Gastrocnemius medialis (tissue), 4 donors: Measurements from ENCODE around the gene COL4A1.

Experiments used
- CTCF ChIP-seq, 5 experiments: fragments of 450-650 bp in 3 of 5; fragments of 200-600 bp in 2 of 5; sonication (generic) in 2 of 5; IDR thresholded peaks in 4 of 5; conservative IDR thresholded peaks in 1 of 5; 1 replicate in 4 of 5; 2 replicates in 1 of 5; pipeline ENCODE4 v1.5.1; 2016 to 2019; ENCODE audit warnings: antibody characterized with exemption in 5 of 5, mild to moderate bottlenecking in 3 of 5, moderate library complexity in 3 of 5
- POLR2A ChIP-seq, 2 donors: fragments of 450-650 bp; IDR thresholded peaks; one replicate each; pipeline ENCODE4 v1.6.1; 2017; ENCODE audit warnings: antibody characterized with exemption in 2 of 2, mild to moderate bottlenecking in 2 of 2, moderate library complexity in 2 of 2

GRCh38 chr13:110218581-110219201, 88.3 kb downstream of the COL4A1 start:
- TF ChIP-seq CTCF (IDR thresholded peaks at IDR 0.05 in 4 of 5, conservative IDR thresholded peaks at IDR 0.05 in 1 of 5) (no peak), POLR2A (IDR thresholded peaks at IDR 0.05) (no peak)
